Measurements from ENCODE around the gene HS6ST3.
"Not testable (repeated sequence)": the region's sequence is repeated elsewhere in the genome, so short reads cannot be mapped to it uniquely, and the experiment has no call there.

HS6ST3 gene

GRCh38 chr13:96089749-96090239 lies at the start of gene HS6ST3:
TSS of gene HS6ST3 (plus strand) at chr13:96090107.
- DNase-seq (ENCODE audit: low spot score) = no peak

GRCh38 chr13:96041326-96042110 lies 48.4 kb upstream of the HS6ST3 start:
- no peak for DNase-seq (ENCODE audit: low spot score)

- DNase-seq (ENCODE audit: low spot score) = no peak
Measured at GRCh38 chr13:96044238-96044637, 45.7 kb upstream of the HS6ST3 start.

GRCh38 chr13:96046449-96047126 lies 43.3 kb upstream of the HS6ST3 start:
- not testable (repeated sequence) for DNase-seq (ENCODE audit: low spot score)

GRCh38 chr13:96050955-96051354 lies 39.0 kb upstream of the HS6ST3 start:
- DNase-seq (ENCODE audit: low spot score) = not testable (repeated sequence)

- DNase-seq (ENCODE audit: low spot score) = not testable (repeated sequence)
Measured at GRCh38 chr13:96051491-96051890, 38.4 kb upstream of the HS6ST3 start.

- not testable (repeated sequence) for DNase-seq (ENCODE audit: low spot score)
Measured at GRCh38 chr13:96051946-96052345, 38.0 kb upstream of the HS6ST3 start.

GRCh38 chr13:96052656-96053002 lies 37.3 kb upstream of the HS6ST3 start:
- no peak for DNase-seq (ENCODE audit: low spot score)

- DNase-seq (ENCODE audit: low spot score) = no peak
Measured at GRCh38 chr13:96053003-96053703, 36.8 kb upstream of the HS6ST3 start, which contains the start of gene UGGT2. TSS of gene UGGT2 (minus strand) at chr13:96053401. CDS start at chr13:96053312, 89 bp downstream.

- no peak for DNase-seq (ENCODE audit: low spot score)
Measured at GRCh38 chr13:96065849-96066248, 24.1 kb upstream of the HS6ST3 start.

GRCh38 chr13:96068729-96069128 lies 21.2 kb upstream of the HS6ST3 start:
- DNase-seq (ENCODE audit: low spot score) = no peak

GRCh38 chr13:96071504-96071903 lies 18.4 kb upstream of the HS6ST3 start:
- DNase-seq (ENCODE audit: low spot score) = no peak

GRCh38 chr13:96072392-96072791 lies 17.5 kb upstream of the HS6ST3 start:
- no peak for DNase-seq (ENCODE audit: low spot score)

GRCh38 chr13:96075953-96076543 lies 13.9 kb upstream of the HS6ST3 start:
- no peak for DNase-seq (ENCODE audit: low spot score)

- DNase-seq (ENCODE audit: low spot score) = no peak
Measured at GRCh38 chr13:96080676-96081075, 9.2 kb upstream of the HS6ST3 start.

- DNase-seq (ENCODE audit: low spot score) = no peak
Measured at GRCh38 chr13:96081888-96082287, 8.0 kb upstream of the HS6ST3 start.

- no peak for DNase-seq (ENCODE audit: low spot score)
Measured at GRCh38 chr13:96082640-96083039, 7.3 kb upstream of the HS6ST3 start.

GRCh38 chr13:96086736-96087135 lies 3.2 kb upstream of the HS6ST3 start:
- DNase-seq (ENCODE audit: low spot score) = no peak

GRCh38 chr13:96089139-96089538 lies 768 bp upstream of the HS6ST3 start:
- DNase-seq (ENCODE audit: low spot score) = no peak

- no peak for DNase-seq (ENCODE audit: low spot score)
Measured at GRCh38 chr13:96090240-96091101, 564 bp downstream of the HS6ST3 start.
